Measurements from ENCODE around the gene SPART.

The SPART gene, protein sequence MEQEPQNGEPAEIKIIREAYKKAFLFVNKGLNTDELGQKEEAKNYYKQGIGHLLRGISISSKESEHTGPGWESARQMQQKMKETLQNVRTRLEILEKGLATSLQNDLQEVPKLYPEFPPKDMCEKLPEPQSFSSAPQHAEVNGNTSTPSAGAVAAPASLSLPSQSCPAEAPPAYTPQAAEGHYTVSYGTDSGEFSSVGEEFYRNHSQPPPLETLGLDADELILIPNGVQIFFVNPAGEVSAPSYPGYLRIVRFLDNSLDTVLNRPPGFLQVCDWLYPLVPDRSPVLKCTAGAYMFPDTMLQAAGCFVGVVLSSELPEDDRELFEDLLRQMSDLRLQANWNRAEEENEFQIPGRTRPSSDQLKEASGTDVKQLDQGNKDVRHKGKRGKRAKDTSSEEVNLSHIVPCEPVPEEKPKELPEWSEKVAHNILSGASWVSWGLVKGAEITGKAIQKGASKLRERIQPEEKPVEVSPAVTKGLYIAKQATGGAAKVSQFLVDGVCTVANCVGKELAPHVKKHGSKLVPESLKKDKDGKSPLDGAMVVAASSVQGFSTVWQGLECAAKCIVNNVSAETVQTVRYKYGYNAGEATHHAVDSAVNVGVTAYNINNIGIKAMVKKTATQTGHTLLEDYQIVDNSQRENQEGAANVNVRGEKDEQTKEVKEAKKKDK

DNA sequence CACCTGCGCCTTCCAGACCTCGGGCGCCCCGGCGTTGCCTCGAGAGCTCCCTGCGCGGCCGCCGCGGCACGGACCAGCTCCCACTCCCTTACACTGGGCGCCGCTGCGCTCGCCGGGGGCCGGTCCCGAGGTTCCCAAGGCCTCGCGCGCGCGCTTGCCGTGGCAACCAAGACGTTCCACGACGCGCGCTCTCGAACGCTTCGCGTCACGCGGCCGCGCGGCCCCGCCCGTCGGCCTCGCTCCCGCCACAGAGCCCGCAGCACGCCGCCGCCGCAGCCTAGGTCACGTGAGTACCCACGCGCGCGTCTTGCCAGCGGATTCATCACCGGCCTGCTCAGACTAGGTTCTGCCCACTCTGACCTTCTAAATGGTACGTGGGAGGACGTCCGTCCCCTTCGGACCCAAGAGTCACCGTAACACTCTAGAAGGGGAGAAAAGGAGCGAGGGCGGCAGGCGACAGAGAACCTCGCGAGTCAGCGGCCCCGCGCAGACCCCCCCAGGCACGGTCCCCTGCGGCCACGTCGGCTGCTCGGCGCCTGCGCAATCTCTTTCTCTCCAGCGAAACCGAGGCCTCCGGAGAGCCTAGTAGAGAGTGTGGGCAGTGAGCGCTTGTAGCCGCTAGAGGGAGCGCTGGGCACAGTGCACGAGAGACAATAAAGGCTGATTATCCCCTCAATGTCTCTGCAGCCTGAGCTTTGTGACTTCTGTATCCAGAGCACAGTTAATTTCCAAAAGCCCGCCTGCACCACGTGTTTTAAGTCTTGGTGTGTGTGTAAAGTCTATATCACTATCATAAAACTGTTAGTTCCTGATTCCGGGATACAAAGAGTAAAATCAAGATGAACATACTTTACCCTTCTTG is at the start of gene SPART:
Gene SPART, minus strand, starts transcription at position 173 of the 862 bp plus-strand sequence. CDS start 10,564 bp downstream, outside the sequence.
- peak; percentile 90 for DNase-seq

DNA sequence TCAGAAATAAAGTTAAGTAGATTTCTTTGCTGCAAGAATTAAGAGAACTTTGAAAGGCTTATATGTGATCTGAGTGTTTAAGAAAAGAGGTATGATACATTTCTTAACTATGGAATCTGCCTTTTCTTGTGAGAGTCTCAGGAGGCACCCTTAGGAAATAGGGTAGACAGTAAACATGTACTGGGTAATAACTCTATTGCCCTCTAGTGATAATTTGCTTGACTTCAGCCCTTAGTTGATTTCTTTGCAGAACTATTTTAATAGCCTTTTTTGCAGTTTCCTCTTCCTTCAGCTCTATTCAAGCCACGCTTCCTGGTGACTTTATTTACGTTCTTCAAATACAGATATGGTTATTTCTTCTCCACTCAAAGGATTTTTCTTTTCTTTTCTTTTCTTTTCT is 49.1 kb upstream of the SPART start:
- no peak for DNase-seq

DNA sequence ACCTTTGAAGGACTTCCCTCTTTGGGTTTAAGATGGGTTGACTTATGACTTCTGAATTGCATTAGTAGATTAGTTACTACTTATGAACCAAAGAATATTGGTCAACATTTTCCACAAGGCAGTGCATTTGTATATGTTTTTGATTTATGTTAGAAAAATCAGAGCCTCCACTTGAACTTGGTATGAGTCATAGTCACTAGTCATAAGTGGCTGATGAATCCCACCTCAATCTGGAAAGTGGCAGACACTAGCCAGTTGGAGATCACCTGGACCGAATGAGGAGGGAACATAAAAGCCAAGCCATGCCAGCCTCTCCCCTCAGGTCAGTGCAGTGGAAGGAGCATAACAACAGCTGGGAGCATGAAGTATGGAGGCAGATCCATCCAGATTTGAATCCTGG is 39.3 kb upstream of the SPART start:
- no peak for DNase-seq

DNA sequence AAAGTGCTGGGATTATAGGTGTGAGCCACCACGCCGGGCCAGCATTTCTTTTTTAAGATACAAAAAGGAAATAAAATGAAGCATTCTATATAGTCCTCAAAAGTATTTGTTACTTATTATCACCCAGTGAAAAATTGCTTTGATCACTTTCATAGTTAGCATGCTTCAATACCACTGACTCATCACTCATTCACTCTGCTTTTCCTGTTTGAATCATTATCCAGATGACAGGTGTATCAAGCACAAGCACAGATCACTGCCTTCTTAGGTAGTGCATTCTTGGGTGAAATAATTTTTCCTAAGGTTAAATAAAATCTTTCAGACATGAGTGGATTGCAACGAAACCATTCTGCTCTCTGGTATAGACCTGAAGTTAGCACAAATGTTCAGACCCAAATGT is 35.8 kb upstream of the SPART start:
- no peak for DNase-seq

DNA sequence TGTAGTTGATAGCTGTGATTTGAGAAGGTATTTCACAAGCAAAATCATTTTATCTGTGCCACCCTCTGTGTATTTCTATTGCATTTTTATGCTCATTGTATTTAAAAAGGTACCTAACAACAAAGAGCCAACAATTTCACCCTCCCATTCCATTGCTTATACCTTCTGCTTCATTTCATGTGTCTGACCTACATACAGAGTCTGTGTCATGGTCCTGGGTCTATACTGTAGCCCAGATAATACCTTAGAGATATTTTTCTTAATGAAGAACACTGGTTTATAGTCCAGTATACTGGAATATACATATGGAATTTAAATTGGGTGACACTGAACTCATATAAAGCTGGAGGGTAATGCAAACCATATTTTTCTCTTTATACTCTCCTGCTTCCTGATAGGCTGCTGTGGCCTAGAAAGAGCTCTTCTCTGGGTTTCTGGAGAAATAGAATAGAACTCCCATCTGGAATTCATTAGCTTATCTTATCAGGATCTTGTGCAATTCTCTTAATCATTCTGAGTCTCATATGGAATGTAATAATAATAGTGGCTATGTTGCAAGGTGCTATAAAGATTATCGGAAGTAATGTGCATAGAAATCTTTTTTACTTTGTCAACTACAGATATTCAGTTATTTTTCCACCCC is 31.8 kb upstream of the SPART start:
- no peak for DNase-seq

DNA sequence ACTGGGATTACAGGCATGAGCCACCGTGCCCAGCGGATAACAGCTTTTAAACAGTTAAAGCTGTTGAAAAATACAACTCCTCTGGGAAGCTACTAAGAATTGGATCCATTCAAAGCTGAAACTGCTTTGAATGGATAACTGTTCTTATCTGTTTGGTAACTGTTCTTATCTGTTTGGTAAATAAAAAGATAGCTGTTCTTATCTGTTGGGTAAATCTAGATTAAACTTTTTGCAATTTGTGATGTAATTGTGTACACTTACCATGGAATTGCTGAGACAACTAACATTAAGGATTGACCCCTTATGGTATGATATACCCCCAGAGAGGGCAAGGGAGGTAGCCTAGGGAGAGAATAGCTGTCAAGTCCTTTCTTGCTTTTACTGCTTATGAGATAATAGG is 27.9 kb upstream of the SPART start:
- DNase-seq: no peak

DNA sequence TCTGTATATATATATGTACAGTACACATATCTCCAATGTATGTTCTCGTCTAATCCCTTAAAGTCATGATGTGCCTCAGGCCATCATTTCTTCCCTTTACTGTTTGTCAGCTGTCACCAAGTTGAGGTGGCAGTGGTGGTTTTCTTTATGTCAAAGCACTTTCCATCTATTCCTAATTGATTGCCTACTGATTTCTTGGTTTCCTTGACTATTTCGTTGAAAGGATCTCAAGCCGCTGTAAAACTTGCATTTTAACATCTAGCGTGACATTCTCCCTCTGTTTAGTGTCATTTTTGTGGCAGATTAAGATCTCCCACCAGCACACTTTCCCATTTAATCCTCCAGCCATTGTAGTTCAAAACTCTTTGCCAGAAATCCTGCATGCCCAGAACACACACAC is 25.0 kb upstream of the SPART start:
- DNase-seq: no peak

DNA sequence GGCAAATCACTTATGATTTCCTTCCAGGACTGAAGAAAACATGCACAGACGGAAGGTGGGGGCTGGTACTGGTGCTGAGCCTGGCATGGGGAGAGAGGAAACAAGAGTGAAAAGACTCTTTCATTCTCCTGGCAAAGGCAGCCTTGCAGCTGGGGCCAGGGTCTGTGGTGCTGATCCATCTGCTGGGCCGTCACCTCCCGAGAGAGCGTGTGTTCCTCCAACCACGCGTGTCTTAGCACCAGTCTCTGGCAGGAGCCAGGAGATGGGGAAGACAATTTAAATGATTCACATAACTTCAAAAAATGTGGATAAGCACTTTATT is 23.9 kb upstream of the SPART start:
- DNase-seq: no peak

DNA sequence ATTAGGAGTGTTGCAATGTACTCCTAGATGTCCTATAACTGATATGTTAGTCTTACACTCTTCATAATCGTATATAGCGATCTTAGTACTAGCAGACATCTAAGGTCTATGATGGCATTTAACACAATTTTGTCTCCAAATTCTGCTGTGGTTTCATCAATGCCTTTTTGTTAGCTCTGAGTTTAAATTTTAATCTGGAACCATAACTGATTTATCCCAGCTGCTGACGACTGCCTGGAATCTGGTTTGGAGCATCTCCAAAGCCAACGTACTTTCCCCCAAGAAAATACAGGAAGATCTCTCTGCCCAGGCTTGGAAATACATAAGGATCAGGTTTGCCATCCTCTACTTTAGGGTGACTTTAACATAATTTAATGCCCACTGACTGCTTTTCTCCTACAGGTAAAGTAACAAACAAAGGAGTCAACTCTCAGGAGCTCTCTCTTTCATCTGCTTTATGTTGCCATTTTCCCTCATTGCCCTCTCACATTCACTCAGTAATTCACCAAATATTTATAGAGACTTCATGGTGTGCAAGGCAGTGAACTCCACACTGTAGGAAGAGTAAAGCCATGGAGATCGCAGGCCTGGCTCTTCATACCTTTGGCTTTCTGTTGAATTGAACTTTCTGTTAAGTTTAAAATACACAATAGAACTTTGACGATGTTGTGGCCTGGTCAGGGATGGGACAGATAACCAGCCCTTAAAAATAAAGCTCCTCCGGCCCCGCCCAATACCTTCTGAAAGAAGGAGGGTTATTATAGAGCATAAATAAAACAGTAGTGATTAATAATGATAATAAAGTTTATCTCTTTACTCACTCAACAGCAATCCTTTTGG is 23.3 kb upstream of the SPART start:
- DNase-seq: no peak

DNA sequence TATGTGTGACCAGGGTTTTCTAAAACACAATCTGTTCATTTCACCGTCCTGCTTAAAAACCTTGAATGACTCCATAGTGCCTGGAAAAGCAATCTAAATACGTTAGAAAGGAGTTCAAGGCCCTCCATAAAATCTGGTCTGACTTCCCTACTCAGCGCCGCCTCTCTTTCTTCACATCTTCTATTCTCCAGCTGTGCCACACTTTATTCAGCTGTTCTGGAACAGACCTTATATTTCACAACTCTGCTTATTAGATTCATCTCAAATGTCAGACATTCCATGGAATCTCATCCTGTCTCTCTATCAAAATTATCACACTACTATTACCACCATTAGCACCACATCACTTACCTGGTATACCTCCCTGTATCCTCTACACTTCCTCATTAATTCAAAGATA is 19.8 kb upstream of the SPART start:
- DNase-seq: no peak

DNA sequence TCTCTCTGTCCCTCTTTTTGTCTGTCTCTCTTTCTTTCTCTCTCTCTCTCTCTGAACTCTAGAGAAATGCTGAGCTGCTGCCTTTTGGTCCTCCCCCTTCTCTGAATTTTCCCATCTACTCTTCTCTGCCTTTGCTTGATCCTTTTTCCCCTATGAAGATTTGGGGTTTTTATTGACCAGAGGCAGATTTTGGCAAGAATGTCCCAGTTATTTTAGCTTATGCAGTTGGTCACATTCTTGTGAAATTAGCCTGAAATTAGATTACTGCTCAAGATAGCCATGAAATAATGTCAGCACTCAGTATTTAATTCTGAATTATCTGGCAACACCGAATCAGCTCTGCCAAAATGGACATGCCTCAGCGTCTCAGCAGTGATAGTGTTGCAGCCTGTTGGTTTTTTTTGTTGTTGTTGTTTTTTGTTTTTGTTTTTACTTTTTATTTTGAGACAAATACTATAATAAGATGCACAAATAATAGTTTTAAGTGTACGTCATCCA is 17.2 kb upstream of the SPART start:
- no peak for DNase-seq

DNA sequence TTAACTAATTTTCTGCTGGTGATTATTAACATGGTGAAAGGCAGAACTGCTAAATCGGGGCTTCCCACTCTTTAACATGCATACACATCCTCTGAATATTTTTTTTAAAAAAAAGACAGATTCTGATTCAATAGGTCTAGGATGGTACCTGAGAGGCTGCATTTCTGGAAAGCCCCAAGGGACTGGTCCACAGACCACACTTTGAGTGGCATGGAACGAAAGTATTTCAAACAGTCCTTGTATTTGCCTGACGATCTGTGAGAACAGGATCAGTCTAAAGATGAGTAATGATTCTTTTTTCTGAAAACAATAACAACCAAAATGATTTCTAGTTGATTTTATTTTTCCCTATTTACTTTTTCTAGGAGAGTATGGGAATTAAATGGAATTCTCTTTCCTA is 16.7 kb upstream of the SPART start:
- no peak for DNase-seq

DNA sequence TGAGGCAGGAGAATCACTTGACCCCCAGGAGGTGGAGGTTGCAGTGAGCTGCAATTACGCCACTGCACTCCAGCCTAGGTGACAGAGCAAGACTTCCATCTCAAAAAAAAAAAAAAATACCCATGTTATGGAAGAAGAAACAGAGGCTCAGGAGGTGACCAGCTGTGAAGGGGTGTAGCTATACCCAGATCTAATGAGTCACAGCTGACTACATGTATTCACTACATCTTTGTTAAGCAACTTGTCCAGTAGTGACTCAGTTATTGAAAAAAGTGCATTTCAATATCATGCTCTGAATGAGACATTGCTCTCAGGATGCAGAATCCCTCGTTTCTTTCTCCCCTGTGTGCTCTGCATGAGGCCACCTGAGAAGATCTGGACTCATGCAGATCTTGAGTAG is 16.1 kb upstream of the SPART start:
- no peak for DNase-seq

DNA sequence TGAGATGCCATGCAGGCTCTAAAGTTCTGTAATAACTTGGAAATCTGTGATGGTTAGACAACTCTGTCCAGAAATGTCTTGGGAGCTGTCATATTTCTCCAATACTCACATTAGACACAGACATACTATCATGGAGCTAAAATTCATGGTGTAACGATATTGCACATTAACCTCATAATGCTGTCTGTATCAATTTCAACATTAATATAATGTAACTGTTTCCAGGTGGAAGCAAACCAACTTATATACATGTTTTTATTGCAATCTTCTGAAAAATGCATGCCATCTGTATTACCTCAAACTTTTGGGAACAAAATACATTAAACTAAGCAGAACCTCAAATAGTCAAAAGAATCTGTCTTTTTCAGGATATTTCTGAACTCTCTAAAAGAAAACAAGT is 14.7 kb upstream of the SPART start:
- no peak for DNase-seq

DNA sequence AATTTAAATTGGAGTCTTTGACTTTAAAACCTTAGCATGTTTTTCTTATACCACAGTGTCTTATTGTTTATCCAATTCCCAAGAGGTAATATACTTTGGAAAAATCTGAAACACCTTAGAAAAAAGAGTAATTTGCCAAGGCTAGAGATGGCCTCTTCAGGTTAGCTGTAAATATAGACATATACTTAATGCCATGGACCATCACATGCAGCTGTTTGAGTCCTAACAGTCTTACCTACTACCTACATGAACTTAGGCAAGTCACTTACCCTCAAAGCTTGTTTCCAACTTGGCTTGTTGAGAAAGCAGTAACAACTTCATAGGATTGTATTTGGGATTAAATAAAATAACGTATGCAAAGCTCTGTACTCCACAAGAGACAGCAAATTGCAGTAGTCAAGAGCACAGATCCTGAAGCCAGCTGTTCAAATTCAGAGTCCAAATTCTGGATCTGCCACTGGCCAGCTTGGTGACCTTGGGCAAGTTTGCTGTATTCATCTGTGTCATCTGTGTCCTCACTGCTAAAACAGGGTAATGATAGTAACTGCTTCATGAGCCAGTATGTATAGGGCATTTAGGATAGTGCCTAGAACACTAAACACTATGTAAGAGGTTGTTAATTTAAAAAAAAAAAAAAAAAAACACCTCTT is 13.2 kb upstream of the SPART start:
- DNase-seq: no peak

DNA sequence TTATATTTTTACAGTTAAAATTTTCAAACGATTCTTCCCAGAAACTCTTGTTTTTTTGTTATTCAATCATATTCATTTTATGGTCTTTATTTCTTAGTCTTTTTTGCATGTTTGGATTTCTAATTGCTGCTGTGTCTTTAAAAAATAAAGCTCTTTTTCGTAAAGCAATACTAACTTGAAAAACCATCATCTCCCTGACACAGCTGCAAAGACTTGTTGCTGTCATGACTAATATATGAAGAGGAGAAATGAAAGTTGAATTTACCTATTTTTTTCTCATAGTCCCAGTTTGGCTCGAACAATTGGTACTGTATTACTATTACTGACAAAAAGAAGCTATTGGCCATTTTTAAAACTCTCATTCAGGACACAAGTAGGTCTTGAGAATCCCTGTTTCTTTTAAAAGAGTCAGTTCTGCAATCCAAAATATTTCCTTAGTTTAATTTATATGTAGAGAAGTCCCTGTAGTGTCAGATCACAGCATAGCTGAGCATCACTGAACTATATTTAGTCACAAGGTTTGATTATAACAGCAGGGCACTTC is 12.1 kb upstream of the SPART start:
- no peak for DNase-seq

DNA sequence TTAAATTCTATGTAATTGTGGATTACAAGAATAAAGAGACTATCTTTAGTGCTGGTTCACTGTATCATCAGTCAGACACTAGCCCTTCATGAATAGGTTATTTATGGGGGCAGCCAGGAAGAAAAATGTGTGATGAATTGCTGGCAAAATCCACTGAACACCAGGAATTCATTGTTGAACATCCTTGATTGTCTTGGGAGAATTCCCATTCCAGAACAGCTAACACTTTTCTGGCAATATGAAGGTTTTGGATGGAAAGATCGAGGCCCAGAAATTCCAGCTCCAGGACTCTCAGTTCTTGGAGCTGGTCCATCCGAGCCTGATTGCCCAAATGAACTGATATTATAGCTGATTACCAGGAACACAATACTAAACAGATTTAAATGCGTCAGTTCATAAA is 11.5 kb upstream of the SPART start:
- DNase-seq: no peak

DNA sequence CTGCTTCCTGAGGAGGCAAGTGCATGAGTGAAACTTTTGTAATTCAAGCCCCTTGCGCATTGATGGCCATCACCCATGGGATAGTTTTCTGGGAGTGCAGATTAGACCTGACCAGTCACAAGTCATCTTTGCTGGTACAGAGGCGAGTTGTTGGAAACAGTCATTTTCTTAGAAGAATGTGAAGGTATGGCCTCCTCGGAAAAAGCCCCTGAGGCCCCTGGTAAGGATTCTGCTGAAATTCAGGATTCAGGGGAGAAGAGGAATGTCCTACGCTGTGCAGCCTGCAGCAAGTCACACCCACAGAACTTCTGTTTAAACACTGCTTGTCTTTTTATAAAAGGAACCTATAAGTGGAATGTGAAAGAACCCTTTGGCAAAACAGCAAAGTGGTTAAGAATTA is 11.0 kb upstream of the SPART start:
- DNase-seq: no peak

DNA sequence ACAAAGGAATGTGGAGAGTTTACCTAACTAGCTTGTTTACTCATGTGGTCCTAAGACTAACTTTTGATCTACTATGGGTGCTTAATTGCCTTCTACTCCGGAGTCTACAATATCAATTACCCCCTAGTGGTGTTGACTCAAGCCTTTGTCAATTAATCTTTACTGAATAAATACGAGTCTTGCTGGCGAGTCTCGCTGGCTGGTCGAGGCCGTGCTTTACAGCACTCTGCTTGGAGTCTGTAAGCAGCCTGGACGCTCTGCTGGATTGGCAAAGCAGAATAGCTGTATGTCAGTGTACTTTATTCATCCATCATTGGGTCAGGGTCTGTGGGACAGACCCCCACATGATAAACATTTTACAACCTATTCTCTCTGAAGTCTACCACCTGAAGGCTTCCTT is 9.9 kb upstream of the SPART start:
- no peak for DNase-seq

DNA sequence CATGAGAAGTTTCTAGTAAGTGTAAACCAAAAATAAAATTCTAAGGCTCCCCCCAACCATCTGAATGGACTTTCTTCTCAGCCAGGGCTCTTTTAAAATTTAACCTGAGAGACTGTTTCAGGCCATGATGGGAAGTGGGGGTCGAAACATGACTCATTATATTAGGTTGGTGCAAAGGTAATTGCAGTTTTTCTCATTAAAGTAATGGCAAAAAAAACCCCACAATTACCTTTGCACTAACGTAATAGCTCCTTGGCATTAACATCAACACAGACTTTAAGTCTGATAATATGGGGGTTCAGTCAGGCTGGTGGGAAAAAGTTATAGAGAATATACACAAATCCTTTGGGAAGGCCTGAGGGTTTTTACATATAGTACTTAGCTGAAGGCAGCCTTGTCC is 9.4 kb upstream of the SPART start:
- DNase-seq: no peak

DNA sequence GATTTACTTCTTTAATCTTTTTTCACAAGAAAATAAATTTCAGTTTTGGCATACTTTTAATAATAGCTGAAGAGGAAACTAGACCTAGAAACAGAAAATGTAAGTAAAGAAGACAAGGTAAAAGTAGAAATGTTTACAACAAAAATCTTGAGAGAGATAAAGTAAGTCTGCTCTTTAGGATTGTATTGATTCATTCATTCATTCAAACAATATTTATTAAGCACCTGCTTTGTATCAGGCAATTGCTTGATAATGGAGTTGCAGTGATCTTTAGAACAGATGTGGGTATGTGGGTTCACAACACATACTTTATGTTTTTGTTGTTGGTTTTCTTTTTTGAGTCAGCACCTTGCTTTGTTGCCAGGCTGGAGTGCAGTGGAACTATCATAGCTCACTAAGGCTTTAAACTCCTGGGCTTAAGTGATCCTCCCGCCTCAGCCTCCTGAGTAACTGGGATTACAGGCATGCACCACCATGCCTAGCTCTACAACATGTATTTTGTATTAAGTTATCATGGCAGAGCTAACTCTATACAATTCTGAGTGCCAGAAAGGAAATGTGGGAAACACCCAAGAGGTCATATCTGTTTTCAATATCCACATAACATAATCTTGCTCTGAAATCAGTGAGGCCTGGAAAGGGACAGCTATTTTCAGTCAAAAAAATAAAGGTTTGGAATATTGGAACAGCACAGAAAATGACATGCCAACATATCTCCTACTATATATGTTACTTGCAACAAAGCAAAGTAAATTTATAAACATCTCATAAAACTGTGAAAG is 8.8 kb upstream of the SPART start:
- no peak for DNase-seq

Data from NCI-H82 (cell line).